Retina (tissue), 1 donor: ENCODE measurements around the gene GRM5.
"Not testable (repeated sequence)": the region's sequence is repeated elsewhere in the genome, so short reads cannot be mapped to it uniquely, and the experiment has no call there.

Experiments used
- DNase-seq: peaks from one replicate; pipeline ENCODE4 v3.0.0-alpha.2; 2016

Gene GRM5

GRCh38 chr11:88484873-88485621 lies 580.7 kb downstream of the GRM5 start:
- DNase-seq, result peak; percentile 15

GRCh38 chr11:88482871-88483301 lies 582.9 kb downstream of the GRM5 start:
- DNase-seq, result no peak

- DNase-seq, result no peak
These were observed 585.6 kb downstream of the GRM5 start for GRCh38 chr11:88480223-88480622.

- DNase-seq, result no peak
These were observed 587.5 kb downstream of the GRM5 start for GRCh38 chr11:88478136-88478815.

- DNase-seq, result no peak
These were observed 589.8 kb downstream of the GRM5 start for GRCh38 chr11:88475991-88476418.

GRCh38 chr11:88474655-88475054 lies 591.1 kb downstream of the GRM5 start:
- no peak for DNase-seq

- DNase-seq, result no peak
These were observed 596.1 kb downstream of the GRM5 start for GRCh38 chr11:88469561-88470225.

GRCh38 chr11:88464528-88464927 lies 601.3 kb downstream of the GRM5 start:
- DNase-seq, result no peak

GRCh38 chr11:88463301-88463700 lies 602.5 kb downstream of the GRM5 start:
- DNase-seq, result not testable (repeated sequence)

- DNase-seq, result not testable (repeated sequence)
These were observed 607.7 kb downstream of the GRM5 start for GRCh38 chr11:88458047-88458446.

GRCh38 chr11:88455974-88456373 lies 609.8 kb downstream of the GRM5 start:
- DNase-seq, result no peak

- no peak for DNase-seq
These were observed 610.9 kb downstream of the GRM5 start for GRCh38 chr11:88454881-88455280.
